GM18507 (cell line): ENCODE results near the gene CTCF.

Experiments used
- DNase-seq: peaks from one replicate; pipeline ENCODE4 v3.0.0; 2011; ENCODE audit warnings: low read depth; ENCODE audit not compliant: insufficient read length; ENCODE audit errors: extremely low spot score
- FAIRE-seq: peaks from 2 replicates; lab custom pipeline; 2011; peaks lifted over from hg19 to GRCh38; lab: Jason Lieb, UNC

Gene CTCF

DNA sequence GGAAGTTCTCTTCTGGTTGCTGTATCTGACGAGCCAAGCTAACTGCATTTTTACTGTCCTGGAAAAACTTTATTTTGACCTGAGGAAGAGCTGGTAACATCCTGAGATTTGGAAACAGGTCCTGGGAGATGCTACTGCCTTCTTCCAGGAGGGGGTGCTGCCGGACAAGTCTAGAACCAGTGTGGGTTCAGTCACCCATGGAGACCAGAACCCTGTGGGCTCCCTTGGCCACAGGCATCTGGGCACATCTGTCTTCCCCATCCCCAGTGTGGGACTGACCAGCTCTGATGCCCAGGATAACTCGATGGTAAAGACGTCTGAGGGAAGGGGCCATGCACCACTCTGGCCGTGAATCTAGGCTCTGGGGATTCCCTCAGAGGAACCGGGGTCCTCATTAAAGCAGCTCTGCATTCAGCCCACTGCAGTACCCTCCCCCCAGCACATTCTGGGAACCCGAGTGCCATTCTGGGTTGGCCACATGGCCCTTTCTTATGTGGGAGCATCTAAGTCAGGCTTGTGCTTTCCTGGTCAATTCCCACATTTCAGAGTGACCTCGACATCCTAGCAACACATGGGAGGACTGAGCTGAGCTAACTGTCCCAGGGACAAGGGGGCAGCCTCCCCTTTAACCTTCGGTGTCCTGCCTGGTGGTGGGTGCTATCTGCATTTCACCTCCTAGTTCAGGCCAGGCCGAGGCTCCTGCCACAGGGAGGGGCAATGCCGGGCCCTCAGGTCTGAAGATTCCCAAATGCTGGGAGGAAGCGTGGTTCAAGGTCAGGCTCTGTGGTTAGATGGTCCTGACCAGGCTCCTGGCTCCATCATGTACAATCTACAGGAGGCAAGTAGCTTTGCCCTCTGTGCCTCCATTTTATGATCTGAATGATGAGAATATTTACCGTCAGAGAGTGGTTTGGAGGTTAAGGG is 110.7 kb downstream of the CTCF start:
- DNase-seq = peak; percentile 80
- peak; percentile 89 for FAIRE-seq

DNA sequence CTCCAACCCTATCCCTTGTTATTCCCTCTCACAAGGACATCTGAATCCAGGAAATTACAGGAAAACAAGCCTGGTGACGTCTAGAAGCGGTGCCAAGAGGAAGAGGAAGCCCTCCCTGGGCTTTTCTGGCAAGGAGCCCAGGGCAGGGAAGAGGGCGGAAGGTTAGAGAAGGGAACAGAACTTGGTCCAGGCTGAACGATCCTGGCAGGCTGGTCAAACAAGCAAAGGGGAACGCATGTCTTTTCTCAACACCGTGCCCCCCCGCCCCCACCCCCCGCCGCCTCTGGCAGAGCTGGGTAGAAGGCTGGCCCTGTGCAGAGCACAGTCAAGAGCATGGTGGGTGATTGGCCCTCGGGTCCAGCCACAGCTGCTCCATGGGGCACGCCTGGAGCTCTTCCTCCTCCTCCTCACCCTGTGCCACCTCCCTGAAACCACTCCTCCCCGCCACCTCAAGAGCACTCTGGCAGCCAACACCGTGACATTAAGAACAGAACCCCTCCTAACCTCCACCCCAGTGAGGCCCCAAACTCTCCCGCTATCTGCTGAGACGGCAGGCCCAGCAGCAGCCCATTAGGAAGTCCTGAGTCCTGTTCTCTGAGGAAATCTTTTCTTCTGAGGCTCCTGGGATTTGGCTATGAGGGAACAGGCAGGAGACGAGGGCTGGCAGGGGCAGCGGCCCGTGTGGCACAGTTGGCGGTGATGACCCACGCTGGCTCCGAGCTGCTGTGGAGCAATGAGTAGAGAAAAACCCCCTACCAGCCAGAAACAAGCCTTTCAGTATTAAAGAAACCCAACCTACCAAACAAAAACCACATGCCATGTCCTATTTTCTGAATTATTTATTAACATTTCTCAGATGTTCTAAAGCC is 111.6 kb downstream of the CTCF start:
- no peak for DNase-seq
- no peak for FAIRE-seq

DNA sequence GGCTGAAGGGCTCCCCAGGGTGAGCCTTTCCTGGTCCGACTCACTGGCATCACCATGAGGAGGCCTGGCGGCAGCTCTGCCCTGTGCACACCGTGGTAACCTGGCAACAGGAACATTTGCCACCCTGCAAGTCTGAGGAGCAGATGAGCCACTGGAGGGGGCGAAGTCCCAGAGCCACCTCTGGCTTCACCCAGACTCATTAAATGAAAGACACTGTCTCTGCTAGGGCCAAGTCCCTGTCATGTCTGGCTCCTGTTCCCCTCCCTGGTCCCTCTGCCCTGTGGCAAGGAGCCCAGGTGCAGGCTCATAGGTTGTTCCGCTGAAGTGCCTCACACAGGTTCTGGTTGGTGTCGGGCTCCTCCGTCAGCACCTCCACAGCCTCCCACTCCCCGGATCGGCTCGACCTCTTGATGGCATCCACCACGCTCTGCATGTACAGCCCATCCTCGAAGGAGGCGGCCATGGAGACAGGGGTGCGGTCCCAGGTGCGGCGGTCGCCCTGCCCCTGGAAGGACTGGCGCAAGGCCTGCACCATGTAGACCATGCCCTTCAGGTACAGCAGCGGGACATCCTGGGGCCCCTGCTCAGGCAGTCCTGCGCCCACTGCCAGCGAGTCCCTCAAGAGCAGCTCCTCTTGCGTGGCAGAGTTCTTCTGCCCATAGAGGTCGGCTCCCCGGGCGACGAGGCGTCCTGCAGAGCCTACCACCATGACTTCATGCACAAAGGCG is 112.7 kb downstream of the CTCF start:
- DNase-seq = no peak
- no peak for FAIRE-seq

DNA sequence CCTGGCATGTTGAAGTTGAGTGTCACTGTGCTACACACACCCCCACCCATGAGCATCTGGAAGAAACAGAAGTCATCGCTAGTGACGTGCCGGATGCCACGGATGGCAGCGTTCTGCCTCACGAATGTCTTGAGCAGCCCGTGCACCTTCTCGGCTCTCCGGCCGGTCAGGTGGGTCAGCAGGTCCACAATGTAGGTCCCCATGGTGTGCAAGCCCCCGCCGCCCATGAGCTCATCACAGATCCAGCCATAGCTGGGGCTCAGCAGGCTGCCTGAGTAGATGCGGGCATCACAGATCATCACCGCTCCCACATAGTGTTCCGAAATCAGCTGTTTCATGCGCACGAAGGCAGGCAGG is 113.2 kb downstream of the CTCF start:
- no peak for DNase-seq
- no peak for FAIRE-seq

DNA sequence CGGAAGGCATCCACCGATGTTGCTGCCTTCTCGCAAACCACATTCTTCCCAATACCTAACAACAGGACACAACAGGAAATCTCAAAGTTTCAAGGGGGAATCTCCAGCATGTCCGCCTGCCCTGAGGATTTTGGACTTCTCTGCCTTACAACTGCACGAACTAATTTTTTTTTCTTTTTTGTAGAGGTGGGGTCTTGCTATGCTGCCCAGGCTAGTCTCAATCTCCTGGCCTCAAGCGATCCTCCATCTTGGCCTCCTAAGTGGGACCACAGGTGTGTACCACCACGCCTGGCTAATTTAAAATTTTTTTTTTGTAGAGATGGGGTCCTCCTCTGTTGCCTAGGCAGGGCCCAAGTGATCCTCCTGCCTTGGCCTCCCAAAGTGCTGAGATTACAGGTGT is 113.7 kb downstream of the CTCF start:
- no peak for FAIRE-seq
- no peak for DNase-seq

DNA sequence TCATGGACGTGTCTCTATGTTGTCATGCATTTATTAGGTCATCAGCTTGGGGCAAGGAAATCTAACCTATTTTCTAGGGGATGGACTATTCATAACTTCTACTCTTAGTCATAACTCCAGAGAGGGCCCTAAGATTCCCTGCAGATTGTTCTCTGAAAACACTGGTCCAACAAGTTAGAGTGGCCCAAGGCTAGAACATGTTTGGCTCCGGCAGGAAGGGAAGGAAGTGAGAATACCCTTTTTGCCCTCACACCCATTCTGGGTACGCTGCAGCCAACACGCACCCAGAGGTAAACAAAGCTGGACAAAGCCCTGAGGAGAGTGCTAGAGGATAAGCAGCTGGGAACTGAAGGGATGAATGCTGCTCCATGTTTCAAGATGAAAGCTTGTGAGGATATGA is 114.2 kb downstream of the CTCF start:
- DNase-seq (no peak), FAIRE-seq (no peak)

DNA sequence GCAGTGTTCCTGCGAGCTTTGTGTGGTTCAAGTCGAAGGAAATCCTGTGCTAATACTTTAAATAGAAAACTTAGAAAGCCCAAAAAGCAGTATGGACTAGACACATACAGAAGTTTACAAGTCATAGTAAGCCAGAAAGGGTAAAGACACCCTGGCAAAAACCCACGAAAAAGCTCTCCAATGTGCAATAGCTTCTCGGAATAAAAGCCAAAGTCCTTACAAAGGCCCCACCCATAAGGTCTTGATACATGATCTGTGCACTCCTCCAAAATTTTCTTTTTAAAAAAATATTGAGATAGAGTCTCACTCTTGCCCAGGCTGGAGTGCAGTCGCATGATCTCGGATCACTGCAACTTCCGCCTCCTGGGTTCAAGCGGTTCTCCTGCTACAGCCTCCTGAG is 114.6 kb downstream of the CTCF start:
- FAIRE-seq (no peak), DNase-seq (no peak)

DNA sequence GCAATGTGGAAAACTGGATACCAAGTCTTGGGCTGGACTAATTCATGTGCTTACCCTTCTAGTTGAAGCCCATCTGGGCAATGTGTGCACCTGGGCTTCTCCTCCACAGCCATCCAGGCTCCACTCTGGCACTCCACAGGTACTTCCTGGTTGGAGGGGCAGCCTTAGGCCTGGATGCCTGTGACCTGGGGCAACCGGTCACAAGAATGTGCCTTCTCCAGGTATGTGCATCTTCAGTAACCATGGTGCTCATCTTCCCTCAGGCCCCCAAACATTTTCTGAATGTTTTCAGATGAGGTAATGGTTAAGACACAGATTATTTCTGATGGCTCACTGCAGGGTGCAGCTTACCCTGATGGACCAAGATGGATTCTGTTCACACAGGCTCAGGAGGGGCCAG is 115.4 kb downstream of the CTCF start:
- DNase-seq = no peak
- FAIRE-seq = no peak

DNA sequence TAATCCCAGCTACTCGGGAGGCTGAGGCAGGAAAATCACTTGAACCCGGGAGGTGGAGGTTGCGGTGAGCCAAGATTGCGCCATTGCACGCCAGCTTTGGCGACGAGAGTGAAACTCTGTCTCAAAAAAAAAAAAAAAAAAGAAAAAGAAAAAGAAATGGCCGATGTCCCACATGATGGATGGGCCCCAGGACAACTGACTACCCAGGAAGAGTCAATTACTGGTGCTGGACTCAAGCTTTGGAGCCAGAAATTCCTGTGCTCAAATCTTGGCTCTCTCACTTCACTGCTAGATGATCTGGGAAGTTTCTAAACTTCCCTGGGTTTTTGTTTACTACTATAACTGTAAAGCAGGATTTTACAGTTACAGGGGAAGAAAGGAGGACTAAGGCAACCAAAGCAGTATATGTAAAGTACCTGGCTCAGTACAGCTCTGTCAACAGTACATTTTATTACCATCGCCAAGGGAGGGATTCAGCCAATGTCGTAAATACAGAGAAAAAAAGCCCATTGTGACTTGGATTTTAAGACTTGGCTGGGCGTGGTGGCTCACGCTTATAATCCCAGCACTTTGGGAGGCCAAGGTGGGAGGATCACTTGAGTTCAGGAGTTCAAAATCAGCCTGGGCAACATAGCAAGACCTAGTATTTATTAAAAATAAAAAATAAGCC is 116.2 kb downstream of the CTCF start:
- DNase-seq = no peak
- no peak for FAIRE-seq

DNA sequence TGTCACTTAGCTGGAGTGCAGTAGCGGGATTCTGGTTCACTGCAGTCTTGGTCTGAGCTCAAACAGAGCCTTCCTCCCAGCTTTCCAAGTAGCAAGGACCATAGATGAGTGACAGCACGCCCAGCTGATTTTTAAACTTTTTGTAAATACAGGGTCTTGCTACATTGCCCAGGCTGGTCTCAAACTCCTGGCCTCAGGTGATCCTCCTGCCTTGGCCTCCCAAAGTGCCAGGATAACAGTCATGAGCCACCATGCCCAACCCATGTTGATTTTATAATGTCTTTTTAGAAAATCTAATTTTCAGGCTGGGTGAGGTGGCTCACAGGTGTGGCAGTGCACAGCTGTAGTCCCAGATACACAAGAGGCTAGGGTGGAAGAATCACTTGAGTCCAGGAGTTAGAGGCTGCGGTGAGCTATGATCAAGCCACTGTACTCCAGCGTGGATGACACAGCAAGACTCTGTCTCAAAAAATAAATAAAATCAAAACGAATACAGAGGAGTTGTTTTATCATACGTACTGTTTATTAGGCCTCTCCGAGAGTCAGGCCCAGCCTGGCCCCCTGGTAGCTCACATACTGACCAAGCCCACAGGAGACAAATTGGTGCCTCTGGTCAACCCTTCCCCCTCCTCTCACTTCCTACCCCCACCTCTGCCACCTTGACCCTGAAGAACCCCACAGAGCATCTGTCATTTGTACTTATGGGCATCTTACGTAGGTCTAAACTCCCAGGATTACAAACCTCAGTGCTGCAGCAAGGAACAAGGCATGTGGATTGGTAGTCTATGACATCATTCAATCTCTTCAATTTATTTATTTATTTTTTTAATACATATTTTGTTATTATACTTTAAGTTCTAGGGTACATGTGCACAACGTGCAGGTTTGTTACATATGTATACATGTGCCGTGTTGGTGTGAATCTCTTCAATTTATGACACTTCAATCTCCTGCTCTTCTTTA is 117.9 kb downstream of the CTCF start:
- FAIRE-seq (no peak), DNase-seq (no peak)

DNA sequence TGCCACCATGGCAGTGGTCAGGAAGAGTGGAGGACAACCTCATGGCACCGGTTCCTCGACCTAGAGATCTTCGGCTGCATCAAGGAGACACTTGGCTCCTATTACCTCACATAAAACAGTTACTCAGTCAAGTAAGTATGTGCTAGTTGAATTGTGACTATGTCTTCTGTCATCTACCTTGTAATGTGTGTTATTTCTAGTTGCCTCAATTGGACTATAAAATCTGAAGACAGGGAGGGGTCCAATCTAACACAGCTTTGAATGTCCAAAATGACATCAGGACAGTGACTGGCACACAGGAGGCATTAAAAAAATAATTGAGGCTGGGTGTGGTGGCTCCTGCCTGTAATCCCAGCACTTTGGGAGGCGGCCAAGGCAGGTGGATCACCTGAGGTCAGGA is 121.4 kb downstream of the CTCF start:
- DNase-seq = no peak
- no peak for FAIRE-seq

DNA sequence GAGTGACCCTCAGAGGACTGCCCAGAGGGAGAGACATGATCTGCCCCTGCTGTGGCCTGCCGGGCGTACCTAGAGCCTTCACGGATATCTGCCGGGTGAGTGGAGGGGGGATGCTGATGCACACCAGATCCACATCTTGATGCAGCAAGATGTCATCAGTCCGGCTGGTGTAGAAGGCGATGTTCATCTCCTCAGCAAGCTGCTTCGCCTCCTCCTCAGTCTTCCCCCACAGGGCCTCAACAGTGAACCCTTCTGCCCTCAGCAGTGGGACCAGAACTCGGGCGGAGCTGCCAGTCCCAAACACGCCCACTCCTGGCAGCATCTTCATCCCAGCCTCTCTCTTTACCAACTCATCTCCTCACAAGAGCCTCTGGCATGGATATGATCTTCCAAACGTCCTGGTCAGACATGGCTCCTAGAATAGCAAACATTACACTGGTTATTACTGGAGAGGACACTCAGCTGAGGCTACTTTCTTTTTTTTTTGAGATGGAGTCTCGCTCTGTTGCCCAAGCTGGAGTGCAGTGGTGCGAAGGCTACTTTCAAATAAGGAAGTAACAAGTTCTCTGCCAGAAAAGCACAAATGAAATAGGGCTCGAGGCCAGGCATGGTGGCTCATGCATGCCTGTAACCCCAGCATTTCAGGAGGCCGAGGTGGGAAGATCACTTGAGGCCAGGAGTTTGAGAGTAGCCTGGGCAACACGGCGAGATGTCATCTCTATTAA is 123.2 kb downstream of the CTCF start:
- FAIRE-seq (peak; percentile 80), DNase-seq (no peak)
